GM12872 (cell line): ENCODE results near the gene LMO2.

Experiments used
- TF ChIP-seq, protein P1 (sequence below): IDR thresholded peaks from 3 replicates; pipeline ENCODE4 v1.5.1; 2011; ENCODE audit warnings: low read depth, mild to moderate bottlenecking, low read length, moderate library complexity; ENCODE audit not compliant: insufficient read depth

The LMO2 gene

DNA sequence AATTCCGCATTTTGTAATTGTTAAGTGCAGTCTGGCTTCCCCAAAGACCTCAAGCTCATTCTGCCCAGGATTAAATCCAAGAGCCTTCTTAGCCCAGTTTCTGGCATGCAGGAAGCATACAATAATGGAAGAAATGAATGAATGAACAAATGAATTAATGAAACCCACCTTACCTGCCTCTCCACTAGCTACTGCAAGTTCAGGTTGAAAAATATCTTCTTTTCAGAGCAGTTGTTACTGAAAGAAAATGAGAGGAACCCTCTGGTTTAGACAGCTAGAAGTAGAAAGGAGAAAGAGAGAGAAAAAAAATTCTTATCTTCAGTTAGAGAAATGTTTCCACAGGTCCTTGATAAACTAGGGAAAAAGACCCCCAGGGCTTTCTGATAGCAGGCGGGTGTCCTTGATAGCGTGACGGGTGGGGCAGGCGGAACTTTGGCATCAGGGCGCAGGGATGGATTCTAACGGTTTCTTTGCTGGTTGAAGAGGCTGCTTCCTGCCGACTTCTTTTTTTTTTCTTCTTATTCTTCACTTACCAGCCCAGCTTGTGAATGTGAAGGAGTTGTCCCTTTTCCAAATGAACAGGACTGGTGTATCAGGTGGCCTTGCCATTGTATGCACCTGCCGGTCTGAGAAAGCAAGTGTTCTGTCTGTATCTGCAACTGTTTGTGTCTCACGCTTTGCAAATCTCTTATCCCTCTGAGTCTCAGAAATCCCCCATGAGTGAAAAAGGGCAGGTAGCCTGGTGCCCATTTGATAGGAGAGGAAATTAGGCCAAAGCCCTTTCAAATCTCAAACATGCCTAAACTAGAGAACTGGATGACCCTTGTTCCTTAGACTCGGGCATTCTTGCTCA, 10.0 kb downstream of the LMO2 start:
- TF ChIP-seq, protein P1, sequence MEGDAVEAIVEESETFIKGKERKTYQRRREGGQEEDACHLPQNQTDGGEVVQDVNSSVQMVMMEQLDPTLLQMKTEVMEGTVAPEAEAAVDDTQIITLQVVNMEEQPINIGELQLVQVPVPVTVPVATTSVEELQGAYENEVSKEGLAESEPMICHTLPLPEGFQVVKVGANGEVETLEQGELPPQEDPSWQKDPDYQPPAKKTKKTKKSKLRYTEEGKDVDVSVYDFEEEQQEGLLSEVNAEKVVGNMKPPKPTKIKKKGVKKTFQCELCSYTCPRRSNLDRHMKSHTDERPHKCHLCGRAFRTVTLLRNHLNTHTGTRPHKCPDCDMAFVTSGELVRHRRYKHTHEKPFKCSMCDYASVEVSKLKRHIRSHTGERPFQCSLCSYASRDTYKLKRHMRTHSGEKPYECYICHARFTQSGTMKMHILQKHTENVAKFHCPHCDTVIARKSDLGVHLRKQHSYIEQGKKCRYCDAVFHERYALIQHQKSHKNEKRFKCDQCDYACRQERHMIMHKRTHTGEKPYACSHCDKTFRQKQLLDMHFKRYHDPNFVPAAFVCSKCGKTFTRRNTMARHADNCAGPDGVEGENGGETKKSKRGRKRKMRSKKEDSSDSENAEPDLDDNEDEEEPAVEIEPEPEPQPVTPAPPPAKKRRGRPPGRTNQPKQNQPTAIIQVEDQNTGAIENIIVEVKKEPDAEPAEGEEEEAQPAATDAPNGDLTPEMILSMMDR = no peak

DNA sequence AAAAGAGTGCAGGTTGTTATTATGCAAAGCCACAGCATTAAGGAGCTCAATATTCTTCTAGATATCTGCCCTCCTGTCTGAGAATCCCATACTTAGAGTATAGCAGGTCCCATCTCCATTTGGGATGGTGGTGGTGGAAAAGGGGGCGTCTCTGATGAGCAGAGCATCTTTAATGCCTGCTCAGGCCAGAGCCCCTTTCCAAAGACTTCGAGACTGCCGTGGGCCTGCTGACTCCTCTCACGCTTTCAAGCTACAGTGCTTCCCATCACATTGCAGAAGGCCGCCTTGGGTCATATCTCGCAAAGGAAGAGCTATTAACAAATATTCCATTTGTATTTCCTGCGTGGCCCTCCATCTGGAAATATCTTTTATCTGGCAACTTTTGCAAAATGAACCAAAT, 10.9 kb downstream of the LMO2 start:
- TF ChIP-seq, protein P1 = no peak

DNA sequence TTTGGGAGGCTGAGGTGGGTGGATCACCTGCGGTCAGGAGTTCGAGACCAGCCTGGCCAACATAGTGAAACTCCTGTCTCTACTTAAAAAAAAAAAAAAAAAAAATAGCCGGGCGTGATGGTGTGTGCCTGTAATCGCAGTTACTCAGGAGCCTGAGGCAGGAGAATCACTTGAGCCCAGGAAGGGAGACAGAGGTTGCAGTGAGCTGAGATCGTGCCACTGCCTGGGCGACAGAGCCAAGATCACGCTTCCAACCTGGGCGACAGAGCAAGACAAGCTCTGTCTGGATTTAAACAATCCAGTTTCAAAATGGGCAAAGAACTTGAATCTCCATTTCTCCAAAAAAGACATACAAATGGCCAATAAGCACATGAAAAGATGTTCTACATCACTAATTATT, 12.5 kb downstream of the LMO2 start:
- TF ChIP-seq, protein P1 = no peak

DNA sequence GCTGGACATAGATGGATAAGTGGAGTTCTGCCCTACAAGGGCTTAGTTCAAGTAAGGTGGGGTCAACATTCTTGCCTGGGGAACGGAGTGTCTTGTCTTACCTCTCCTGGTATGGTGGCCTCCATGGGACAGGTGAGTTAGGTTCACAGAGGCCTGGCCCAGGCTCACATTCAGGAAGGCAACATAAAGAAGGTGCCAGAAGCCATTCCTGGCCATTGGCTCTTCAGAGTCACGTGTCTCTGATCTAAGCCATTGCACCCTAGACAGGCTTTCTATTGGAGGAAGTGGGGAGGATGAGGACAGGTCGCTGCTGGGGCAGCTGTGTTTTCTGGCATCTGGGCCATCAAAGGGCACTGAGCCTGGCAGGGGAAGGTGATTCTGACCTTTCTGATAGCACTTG, 14.8 kb downstream of the LMO2 start:
- TF ChIP-seq, protein P1 = no peak

DNA sequence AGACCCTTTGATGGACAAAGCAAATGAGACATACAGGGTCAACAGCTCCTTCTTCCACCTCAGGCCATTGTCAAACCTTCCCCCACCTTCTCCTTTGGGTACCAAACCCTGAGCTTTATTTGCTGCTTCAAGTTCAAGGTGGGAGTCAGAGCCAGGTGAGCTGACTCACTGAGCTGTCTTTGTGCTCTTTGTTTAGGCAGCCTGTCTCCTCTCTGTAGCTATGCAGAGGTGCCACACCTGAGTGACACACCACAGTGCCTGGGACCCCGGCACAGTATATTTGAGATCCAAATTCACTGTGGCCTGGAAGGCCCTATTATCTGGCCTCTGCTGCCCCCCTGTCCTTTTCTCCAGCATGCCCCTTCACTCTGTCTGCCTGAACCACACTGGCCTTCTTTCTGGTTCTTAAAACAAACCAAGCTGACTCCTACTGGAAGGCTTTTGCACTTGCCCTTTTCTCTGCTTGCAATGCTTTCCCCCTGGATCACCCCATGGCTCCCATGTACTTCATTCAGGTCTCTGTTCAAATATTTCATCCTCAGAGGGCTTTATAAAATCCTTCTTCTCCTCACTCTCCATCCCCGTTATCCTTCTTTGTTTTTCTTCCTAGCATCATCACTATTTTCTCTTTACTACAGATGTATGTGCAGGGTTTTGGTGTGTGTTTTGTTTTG, 16.1 kb downstream of the LMO2 start:
- TF ChIP-seq, protein P1 = no peak

DNA sequence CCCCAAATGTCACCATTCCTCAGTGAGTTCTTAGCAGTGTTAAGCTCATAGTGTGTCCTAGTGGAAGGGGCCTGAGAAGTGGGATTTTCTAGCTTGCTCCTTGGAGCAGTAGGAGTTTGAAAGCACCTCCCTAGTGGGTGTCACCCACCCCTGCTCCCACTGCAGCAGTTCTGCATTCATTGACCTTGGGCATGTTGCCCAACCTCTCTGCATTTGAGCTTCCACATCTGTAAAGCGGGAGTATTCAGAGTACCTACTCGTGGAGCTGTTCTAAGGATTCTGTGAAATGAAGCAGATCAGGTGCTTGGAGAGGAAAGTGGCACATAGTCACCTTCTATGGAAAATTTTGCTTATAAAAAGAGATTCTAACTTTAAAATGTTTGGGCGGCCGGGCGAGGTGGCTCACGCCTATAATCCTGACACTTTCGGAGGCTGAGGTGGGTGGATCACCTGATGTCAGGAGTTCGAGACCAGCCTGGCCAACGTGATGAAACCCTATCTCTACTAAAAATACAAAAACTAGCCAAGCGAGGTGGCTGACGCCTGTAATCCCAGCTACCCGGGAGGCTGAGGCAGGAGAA, 16.9 kb downstream of the LMO2 start:
- TF ChIP-seq, protein P1 = no peak

DNA sequence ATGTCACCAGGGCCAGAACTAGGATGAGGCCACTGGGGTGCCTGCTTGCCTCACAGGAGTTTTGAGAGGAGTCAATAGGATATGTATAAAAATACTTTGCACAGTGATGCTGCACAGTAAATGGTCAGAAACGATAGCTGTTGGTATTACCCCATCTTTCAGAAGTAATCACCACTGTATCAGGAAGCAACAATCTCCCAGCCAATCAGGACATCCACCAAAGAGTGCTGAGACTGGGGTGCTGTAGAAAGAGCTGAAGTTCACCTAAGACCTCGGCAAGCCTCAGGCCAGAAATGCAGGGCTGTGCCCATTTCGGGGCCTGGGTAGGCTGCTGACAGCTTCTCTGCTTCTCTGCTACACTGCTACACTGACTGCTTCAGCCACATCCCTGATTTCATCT, 17.4 kb downstream of the LMO2 start:
- TF ChIP-seq, protein P1 = no peak
